Skeletal muscle tissue (tissue), 4 donors: Measurements from ENCODE around the gene CLIC3. TPM values are rescaled to one million over a fixed set of nuclear protein-coding genes. Genes with fewer than 3 reads are reported as not detected.

ENCODE experiments used
- H3K27ac ChIP-seq: one replicate; pipeline ENCODE4 v1.7.0; 2013; ENCODE audit warnings: mild to moderate bottlenecking, low read depth, low read length, inconsistent platforms
- H3K27me3 ChIP-seq, 3 donors: one replicate each; pipeline ENCODE4 v1.7.0; 2013; ENCODE audit warnings: low read length in 3 of 3; ENCODE audit not compliant: control insufficient read depth in 3 of 3, insufficient read depth in 3 of 3
- H3K36me3 ChIP-seq, 3 donors: one replicate each; pipeline ENCODE4 v1.7.0; 2013; ENCODE audit warnings: low read length in 3 of 3; ENCODE audit not compliant: control insufficient read depth in 3 of 3, insufficient read depth in 3 of 3
- H3K4me1 ChIP-seq, 3 donors: one replicate each; pipeline ENCODE4 v1.7.0; 2013; ENCODE audit warnings: low read length in 3 of 3, mild to moderate bottlenecking in 3 of 3; ENCODE audit not compliant: control insufficient read depth in 3 of 3, insufficient read depth in 3 of 3
- H3K4me3 ChIP-seq, 3 donors: one replicate each; pipeline ENCODE4 v1.7.0; 2013; ENCODE audit warnings: low read length in 3 of 3
- H3K9ac ChIP-seq, 3 donors: one replicate each; pipeline ENCODE4 v1.7.0; 2013; ENCODE audit warnings: low read length in 3 of 3, mild to moderate bottlenecking in 3 of 3, moderate library complexity in 2 of 3, low read depth in 1 of 3
- H3K9me3 ChIP-seq, 3 donors: one replicate each; pipeline ENCODE4 v1.7.0; 2013; ENCODE audit warnings: low read length in 3 of 3; ENCODE audit not compliant: control insufficient read depth in 3 of 3
- total RNA-seq: library from RNA; depleted of rRNA; stranded (reverse); fragments of >200 nt; gene quantifications from one replicate; pipeline ENCODE4 v1.2.3, GENCODE V29; 2014
- donor health status: Osteomylitis.

CLIC3 gene
- total RNA-seq, 1 donor from 2014 or later, result not detected

DNA sequence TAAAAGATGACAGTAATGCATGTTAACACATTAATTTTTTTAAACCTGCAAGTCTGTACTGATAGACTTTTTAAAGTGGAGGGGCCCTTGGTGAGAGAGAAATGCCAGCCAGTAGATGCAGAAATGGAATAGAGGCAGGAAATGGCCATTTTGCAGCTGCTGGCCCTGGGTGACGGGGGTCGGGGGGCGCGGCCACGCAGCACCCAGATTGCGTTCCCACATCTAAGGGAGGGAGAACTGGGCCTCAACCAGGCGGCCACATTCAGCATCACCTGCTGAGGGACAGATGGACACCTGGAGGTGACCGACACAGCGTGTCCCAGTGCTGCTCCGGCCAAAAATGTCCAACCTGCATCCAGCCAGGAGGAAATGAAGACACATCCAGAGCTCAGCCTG lies 6.3 kb upstream of the CLIC3 start:
- peaks cover under 1 to 4% (median 3%) of the 10 kb centered on the region in 3 donors for H3K27me3 ChIP-seq
- H3K4me1 ChIP-seq, result no peaks in the 10 kb centered on the region
- H3K36me3 ChIP-seq, result no peaks in the 10 kb centered on the region
- no peak overlapping the region for H3K9ac ChIP-seq
- no peak overlapping the region for H3K27ac ChIP-seq
- no peaks in the 10 kb centered on the region for H3K9me3 ChIP-seq
- H3K4me3 ChIP-seq, result no peak overlapping the region

DNA sequence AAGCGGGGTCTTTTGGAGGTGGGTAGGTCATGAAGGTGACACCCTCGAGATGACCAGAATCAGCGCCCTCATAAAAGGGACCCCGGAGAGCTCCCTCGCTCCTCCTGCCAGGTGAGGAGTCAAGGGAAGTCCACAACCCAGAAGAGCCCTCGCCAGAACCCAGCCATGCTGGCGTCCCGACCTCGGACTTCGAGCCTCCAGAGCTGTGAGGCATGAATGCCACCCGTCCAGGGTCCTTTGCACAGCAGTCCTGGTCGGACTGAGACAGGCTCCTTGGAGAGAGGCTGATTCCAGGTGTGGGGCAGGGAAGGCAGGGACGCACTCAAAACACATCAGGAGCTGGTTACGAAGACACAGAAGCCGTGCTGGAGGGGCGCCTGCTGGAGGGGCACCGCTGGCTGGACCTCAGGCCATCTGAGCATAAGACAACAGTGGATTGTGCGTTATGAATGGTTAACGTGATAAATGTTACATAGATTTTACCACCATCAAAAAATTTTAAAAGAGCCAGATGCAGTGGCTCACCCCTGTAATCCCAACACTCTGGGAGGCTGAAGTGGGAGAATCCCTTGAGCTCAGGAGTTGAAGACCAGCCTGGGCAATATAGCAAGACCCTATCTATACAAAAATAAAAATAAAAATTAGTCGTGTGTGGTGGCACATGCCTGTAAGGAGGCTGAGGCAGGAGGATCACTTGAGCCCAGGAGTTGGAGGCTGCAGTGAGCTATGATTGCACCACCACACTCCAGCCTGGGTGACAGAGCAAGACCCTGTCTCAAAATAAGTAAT lies 5.7 kb upstream of the CLIC3 start:
- Histone ChIP-seq H3K4me1 (no peaks in the 10 kb centered on the region), H3K36me3 (no peaks in the 10 kb centered on the region), H3K27ac (no peak overlapping the region), H3K9me3 (no peaks in the 10 kb centered on the region), H3K4me3 (no peak overlapping the region), H3K9ac (no peak overlapping the region), H3K27me3 (peaks cover 3 to 10% (median 4%) of the 10 kb centered on the region in 3 donors)

DNA sequence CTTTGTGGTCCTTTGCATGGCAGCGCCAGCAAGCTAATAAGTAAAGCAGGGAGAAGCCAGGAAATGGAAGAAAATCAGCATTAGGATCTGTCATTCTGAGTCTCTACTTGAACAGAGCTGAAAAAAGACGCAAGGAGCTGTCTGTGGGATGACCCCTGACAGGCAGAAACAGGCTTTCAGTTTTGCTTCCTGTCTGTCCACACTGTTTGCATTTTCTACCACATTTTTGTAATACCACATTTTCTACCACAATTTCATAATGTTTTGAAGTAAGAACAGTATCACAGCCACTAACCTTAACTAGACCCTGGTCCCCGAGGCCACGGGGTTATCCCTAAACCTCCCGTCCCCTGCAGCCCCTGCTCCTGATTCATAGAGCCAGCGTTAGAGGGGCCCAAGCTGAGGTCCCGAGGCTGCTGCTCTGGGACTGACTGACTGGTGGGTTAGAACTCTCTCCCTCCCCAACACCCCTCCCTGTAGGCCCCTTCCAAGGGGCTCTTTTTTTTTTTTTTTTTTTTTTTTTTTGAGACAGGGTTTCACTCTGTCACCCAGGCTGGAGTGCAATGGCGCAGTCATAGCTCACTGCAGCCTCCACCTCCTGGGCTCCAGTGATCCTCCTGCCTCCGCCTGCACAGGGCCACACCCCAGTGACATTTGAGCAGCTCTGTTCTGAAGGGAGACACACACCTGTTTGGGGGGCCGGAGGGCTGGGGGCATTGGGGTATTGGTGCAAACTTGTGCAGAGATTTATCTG lies 4.0 kb upstream of the CLIC3 start:
- Histone ChIP-seq H3K27ac (no peak overlapping the region), H3K4me3 (no peak overlapping the region), H3K27me3 (peaks cover 6 to 15% (median 15%) of the 10 kb centered on the region in 3 donors), H3K9ac (no peak overlapping the region), H3K4me1 (peaks cover 0 to 7% (median 3%) of the 10 kb centered on the region in 3 donors), H3K36me3 (no peaks in the 10 kb centered on the region), H3K9me3 (no peaks in the 10 kb centered on the region)

DNA sequence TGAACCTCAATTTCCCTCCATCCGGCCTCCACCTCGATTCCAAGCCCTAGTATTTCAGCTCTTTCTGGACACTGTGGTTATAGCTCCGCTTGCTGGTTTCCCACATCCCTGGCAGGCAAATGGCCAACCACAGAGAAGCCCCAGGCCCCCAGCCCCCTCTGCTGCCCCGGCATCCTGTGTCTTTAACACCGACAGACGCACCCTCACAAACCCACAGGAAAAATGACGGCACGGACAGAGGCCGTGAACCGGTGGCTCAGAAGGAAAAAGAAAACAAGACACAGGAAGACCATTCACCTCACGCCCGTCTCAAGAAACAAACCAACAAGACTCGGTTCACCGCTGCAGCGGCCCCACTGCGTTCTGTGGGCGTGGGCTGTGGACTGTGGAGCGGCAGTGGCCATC lies 1.5 kb upstream of the CLIC3 start:
- Histone ChIP-seq H3K9me3 (no peaks in the 10 kb centered on the region), H3K27me3 (peaks cover 6 to 19% (median 15%) of the 10 kb centered on the region in 3 donors), H3K9ac (no peak overlapping the region), H3K27ac (no peak overlapping the region), H3K4me3 (no peak overlapping the region), H3K36me3 (peaks cover 3 to 6% (median 3%) of the 10 kb centered on the region in 3 donors), H3K4me1 (peaks cover 7 to 14% (median 10%) of the 10 kb centered on the region in 3 donors)

DNA sequence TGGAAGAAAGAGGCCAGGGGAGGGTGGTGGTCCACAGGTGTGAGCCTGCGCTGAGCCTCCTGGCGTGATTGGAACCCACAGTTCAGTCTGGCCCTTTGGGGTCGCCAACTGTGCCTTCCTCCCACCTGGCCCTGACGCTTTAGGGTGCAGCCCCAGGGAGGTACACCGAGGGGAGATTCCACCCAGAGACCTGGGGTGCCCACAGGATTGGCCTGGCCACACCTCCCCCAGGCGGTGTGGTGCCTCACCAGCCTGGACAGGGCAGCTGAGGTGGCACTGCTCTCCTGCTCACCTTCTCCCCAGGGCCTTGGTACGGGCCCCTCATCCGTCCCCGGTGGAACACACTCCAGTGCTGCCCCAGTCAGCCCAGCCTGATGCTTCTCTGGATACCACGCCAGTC lies 1.0 kb upstream of the CLIC3 start:
- peaks cover 11 to 18% (median 13%) of the 10 kb centered on the region in 3 donors for H3K4me1 ChIP-seq
- peaks cover 6 to 19% (median 15%) of the 10 kb centered on the region in 3 donors for H3K27me3 ChIP-seq
- H3K9ac ChIP-seq, result no peak overlapping the region

GRCh38 chr9:136995772-136996311 lies 526 bp downstream of the CLIC3 start:
- no peak overlapping the region for H3K9ac ChIP-seq
- H3K36me3 ChIP-seq, result peaks cover 3 to 6% (median 3%) of the 10 kb centered on the region in 3 donors
- H3K9me3 ChIP-seq, result no peaks in the 10 kb centered on the region
- H3K27me3 ChIP-seq, result peaks cover 6 to 19% (median 15%) of the 10 kb centered on the region in 3 donors
- H3K27ac ChIP-seq, result no peak overlapping the region
- peaks cover 13 to 18% (median 15%) of the 10 kb centered on the region in 3 donors for H3K4me1 ChIP-seq
- H3K4me3 ChIP-seq, result no peak overlapping the region

More for the DNA sequence above, 1.0 kb upstream of the CLIC3 start:
- no peak overlapping the region for H3K27ac ChIP-seq
- H3K36me3 ChIP-seq, result peaks cover 3 to 6% (median 3%) of the 10 kb centered on the region in 3 donors
- H3K4me3 ChIP-seq, result no peak overlapping the region
- no peaks in the 10 kb centered on the region for H3K9me3 ChIP-seq

- peaks cover 0 to 2% (median 0%) of the 10 kb centered on the region in 3 donors for H3K9me3 ChIP-seq
- peaks cover 6 to 19% (median 15%) of the 10 kb centered on the region in 3 donors for H3K27me3 ChIP-seq
- no peak overlapping the region for H3K9ac ChIP-seq
- H3K4me1 ChIP-seq, result peaks cover 13 to 18% (median 15%) of the 10 kb centered on the region in 3 donors
- H3K27ac ChIP-seq, result no peak overlapping the region
- peaks cover 3 to 6% (median 3%) of the 10 kb centered on the region in 3 donors for H3K36me3 ChIP-seq
- no peak overlapping the region for H3K4me3 ChIP-seq
Observed at GRCh38 chr9:136995362-136995761, 1.0 kb downstream of the CLIC3 start.

DNA sequence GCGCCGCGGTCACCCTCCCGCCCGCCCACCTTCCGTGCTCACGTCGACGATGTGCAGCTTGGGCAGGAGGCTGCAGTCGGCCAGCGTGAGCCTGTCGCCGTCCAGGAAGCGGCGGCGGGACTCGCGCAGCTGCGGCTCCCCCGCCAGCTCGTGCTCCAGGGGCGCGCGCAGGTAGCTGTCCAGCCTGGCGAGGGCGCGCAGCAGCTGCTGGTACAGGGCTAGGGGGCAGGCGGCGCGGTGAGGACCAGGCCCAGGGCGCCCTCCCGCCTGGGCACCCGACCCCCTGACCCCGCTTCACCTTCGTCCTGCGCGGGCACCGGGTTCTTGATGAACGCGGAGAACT lies 1.5 kb downstream of the CLIC3 start:
- Histone ChIP-seq H3K9ac (no peak overlapping the region), H3K27me3 (peaks cover 6 to 19% (median 15%) of the 10 kb centered on the region in 3 donors), H3K9me3 (peaks cover 0 to 4% (median 0%) of the 10 kb centered on the region in 3 donors), H3K36me3 (peaks cover 3 to 6% (median 3%) of the 10 kb centered on the region in 3 donors), H3K27ac (no peak overlapping the region), H3K4me3 (no peak overlapping the region), H3K4me1 (peaks cover 13 to 18% (median 15%) of the 10 kb centered on the region in 3 donors)

DNA sequence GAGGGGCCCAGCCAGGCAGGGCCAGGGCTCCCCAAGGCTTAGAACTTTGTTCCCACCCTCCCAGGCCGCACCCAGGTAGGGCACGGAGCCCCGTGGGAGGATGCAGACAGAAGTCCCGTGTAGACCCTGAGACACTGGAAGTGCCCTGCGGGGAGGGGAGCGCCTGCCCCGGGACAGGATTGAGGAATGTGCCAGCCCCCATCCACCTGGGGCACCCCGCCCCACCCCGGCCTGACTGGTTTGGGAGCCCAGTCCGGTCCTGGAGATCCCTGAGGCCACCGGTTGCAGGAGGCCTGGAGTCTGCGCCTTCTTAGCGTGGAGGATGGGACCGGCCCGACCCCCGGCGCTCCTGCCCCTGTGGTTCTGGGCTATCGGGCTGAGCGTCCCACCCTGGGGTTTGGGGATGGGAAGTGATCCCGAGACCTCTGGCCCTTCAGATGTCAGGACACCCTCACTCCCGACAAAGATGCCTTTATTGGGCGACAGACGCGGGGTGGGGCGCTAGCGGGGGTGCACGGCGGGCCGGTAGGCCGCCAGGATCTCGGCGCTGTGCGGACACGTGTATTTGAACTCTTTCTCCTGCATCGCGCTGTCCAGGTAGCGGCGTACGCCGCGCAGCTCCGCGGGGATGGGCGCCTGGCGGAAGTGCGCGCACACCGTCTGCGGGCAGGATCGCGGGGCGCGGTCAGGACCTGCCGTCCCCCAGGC lies 2.0 kb downstream of the CLIC3 start:
- H3K4me3 ChIP-seq, result no peak overlapping the region
- peaks cover 0 to 4% (median 0%) of the 10 kb centered on the region in 3 donors for H3K9me3 ChIP-seq
- H3K4me1 ChIP-seq, result peaks cover 13 to 18% (median 15%) of the 10 kb centered on the region in 3 donors
- peaks cover 6 to 18% (median 15%) of the 10 kb centered on the region in 3 donors for H3K27me3 ChIP-seq
- H3K9ac ChIP-seq, result peak overlapping the region in 1 of 3 donors; percentile 8
- peaks cover 3 to 6% (median 3%) of the 10 kb centered on the region in 3 donors for H3K36me3 ChIP-seq
- no peak overlapping the region for H3K27ac ChIP-seq
